GM18873 (cell line): Measurements from ENCODE around the gene COG6.

Experiments used
- ATAC-seq: cut with Tn5 transposase; IDR thresholded peaks from one replicate; pipeline ENCODE4 v1.9.1; 2021; ENCODE audit warnings: mild to moderate bottlenecking, moderate library complexity, moderate number of reproducible peaks; ENCODE audit not compliant: unreplicated experiment, low FRiP score

COG6 gene

GRCh38 chr13:39655569-39656324 lies at the start of gene COG6:
Gene COG6 (plus strand): TSS chr13:39655662. CDS start chr13:39655727, 65 bp downstream.
- ATAC-seq, result peak; percentile 80

- no peak for ATAC-seq
These were observed 49.7 kb upstream of the COG6 start for GRCh38 chr13:39605677-39606320.

GRCh38 chr13:39607876-39608275 lies 47.6 kb upstream of the COG6 start:
- ATAC-seq, result no peak

DNA sequence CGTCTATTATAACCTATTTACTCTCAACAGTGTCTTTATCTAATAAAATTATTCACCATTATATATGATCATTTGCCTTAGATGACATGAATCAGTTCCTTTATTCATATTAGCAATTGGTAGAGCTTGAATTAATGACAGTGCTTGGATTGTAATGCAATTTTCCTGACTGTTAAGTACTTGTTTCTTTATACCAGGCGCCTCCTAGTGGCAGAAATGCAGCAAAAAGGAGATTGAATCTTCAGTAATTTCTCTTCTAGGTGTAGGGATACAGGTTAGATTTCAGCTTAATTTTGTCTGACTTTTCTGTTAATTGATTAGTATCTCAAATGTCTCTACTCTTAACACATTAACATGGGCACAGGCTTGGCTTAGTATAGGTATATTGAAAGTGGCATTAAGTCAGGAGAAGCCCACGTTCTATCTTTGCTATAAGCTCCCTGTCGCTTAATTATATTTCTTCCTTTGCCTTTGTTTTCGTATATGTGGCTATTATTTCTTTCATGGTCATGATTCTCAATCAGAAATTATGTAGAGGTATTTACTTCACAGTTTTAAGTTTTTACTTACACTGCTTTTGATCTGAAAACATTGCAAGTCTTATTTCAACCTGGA lies 43.3 kb upstream of the COG6 start:
- ATAC-seq, result no peak

- no peak for ATAC-seq
These were observed 39.3 kb upstream of the COG6 start for GRCh38 chr13:39616087-39616694.

GRCh38 chr13:39618561-39618960 lies 36.9 kb upstream of the COG6 start:
- ATAC-seq, result no peak

GRCh38 chr13:39623466-39623865 lies 32.0 kb upstream of the COG6 start:
- no peak for ATAC-seq

GRCh38 chr13:39631307-39631706 lies 24.2 kb upstream of the COG6 start:
- ATAC-seq, result no peak

DNA sequence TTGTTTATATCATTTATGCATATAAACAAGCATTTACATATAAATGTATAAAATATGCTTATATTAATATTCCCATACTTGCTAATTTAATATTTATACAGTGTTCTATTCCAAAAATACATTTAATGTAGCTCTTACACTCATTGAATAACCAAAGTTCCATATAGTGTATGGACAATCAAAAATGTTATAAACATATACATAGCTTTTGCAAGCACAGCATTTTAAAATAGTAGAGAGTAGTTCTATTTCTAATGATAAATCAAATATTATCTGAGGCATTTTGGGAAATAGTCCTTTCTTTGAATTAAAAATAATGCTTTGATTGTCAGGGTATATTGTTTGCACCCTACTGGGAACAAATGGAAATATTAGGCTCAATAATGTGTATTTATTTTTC lies 22.5 kb upstream of the COG6 start:
- ATAC-seq, result no peak

DNA sequence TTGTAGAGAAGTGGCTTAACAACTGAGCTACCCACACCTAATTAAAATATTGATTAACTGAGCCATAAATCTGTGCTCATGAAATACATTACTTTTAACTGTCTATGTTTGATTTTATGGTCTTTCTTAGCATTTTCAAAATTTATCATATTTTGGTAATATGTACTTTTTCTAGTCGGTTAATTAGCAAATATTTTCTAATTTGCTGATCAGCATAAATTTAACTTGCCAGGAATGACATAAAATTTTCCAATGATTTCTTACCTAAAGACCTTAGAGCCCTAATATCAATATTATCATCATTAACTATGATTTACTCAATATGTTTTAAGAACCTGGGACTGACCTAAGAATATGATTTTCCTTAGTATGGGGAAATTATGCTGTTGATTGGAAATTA lies 19.9 kb upstream of the COG6 start:
- ATAC-seq, result no peak

- ATAC-seq, result no peak
These were observed 17.6 kb upstream of the COG6 start for GRCh38 chr13:39637890-39638289.

- no peak for ATAC-seq
These were observed 13.8 kb upstream of the COG6 start for GRCh38 chr13:39641645-39642044.

GRCh38 chr13:39646122-39646521 lies 9.3 kb upstream of the COG6 start:
- ATAC-seq, result no peak

DNA sequence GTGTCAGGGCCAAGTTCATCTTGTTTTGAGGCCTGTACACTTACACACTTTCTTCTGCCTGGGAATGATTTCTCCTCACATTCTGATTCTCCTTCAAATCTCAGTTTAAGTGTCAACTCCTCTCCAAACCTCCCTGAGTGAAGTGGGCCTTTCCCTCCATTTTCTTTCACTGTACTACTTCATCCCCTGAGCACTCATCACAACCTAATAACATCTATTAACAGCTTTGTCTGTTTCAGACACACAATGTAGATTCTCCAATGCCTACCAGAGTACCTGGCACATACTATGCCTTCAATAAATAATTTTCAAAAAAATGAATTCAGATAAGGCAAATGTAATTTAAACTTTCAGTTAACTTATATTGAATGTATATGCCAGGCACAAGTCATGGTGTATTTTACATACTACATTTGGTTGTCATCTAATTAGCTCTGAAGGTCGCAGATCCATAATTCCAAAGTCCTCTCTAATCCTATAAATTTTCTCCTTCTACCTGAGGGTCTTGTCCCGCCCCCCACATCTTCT lies 357 bp upstream of the COG6 start:
- peak; percentile 6 for ATAC-seq

GRCh38 chr13:39656325-39656677 lies 839 bp downstream of the COG6 start:
- no peak for ATAC-seq

DNA sequence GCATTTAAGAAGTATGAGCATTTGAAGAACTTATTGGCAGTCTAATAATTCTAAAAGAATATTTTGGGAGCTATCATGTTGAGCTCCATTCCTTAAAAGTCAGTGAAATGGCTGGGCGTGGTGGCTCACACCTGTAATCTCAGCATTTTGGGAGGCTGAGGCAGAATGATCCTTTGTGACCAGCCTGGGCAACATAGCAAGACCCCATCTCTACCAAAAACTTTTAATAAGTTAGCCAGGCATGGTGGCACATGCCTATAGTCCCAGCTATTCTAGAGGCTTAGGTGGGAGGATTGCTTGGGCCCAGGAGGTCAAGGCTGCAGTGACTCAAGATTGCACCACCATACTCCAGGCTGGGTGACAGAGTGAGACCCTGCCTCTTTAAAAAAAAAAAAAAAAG lies 8.0 kb downstream of the COG6 start:
- ATAC-seq, result no peak

GRCh38 chr13:39663958-39664357 lies 8.5 kb downstream of the COG6 start:
- no peak for ATAC-seq

DNA sequence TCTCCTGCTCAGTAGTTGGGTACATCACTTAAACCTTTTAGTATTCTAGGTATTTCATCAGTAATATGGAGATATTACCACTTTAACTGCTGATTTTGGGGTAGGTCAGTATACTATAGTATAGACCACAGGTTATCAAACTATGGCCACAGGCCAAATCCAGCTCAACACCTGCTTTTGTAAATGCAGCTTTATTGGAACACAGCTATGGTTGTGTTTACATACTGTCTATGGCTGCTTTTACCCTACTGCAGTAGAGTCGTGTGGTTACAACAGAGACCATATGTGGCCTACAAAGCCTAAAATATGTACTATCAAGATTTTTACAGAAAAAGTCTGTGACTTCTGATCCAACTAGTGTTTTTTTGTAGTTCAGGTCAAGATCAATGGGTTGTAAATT lies 10.3 kb downstream of the COG6 start:
- no peak for ATAC-seq

GRCh38 chr13:39670445-39670844 lies 15.0 kb downstream of the COG6 start:
- no peak for ATAC-seq

DNA sequence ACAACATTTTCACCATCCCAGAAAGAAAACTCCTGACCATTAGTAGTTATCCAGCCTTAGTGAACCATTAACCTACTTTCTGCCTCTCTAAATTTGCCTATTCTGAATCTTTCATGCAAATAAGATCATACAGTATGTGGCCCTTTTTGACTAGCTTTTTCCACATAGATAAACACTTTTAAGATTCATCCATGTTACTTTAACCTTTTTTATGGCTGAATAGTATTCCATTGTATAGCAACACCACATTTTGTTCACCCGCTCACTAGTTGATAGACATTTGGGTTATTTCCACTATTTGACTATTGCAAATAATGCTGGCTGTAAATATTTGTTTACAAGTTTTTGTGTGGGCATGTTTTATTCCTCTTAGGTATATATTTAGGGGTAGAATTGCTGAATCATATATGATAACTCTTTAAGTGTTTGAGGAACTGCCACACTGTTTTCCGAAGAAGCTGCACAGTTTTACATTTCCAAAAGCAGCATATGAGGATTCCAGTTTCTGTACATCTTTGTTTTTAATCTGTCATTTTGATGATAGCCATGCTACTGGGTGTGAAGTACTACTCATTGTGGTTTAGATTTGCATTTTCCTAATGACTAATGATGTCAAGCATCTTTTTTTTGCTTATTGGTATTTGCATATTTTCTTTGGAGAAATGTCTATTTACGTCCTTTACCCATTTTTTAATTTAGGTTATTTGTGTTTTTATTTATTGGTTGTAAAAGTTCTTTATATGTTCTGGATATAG lies 17.1 kb downstream of the COG6 start:
- no peak for ATAC-seq
